Body of pancreas (tissue), 4 donors: Measurements from ENCODE around the gene CORIN. TPM values are rescaled to one million over a fixed set of nuclear protein-coding genes. Genes with fewer than 3 reads are reported as not detected.
"Not testable (repeated sequence)": the region's sequence is repeated elsewhere in the genome, so short reads cannot be mapped to it uniquely, and the experiment has no call there.

ENCODE experiments used
- ATAC-seq: fragments of 150-250 bp; one replicate; pipeline ENCODE4 v1.9.1; 2016
- DNase-seq, 4 donors: peaks; one replicate each; pipeline ENCODE4 v3.0.0-alpha.2; 2019
- H3K27ac ChIP-seq, 4 donors: fragments of 200-600 bp; sonication (generic); 1 replicate in 3 of 4; 2 replicates in 1 of 4; pipeline versions ENCODE4 v1.5.1 to v1.6.1; 2016 to 2019; ENCODE audit warnings: mild to moderate bottlenecking in 1 of 4, mixed read lengths in 1 of 4, moderate library complexity in 1 of 4
- H3K27me3 ChIP-seq, 2 donors: fragments of 200-600 bp; sonication (generic); one replicate each; pipeline ENCODE4 v1.6.0; 2016; ENCODE audit warnings: mild to moderate bottlenecking in 1 of 2
- H3K36me3 ChIP-seq, 2 donors: fragments of 200-600 bp; sonication (generic); replicated peaks in 1 of 2; 2 replicates each; pipeline ENCODE4 v1.5.1; 2016; ENCODE audit warnings: low read depth in 2 of 2; ENCODE audit not compliant: insufficient read depth in 1 of 2
- H3K4me1 ChIP-seq: fragments of 200-600 bp; sonication (generic); one replicate; pipeline ENCODE4 v1.6.0; 2016
- H3K4me3 ChIP-seq, 2 donors: fragments of 200-600 bp; sonication (generic); 1 replicate in 1 of 2; 2 replicates in 1 of 2; pipeline ENCODE4 v1.5.1; 2016 to 2019
- H3K9me3 ChIP-seq, 3 donors: fragments of 200-600 bp; sonication (generic); 1 replicate in 2 of 3; 2 replicates in 1 of 3; pipeline ENCODE4 v1.5.1; 2016
- CTCF ChIP-seq, 7 experiments: fragments of 450-650 bp in 4 of 7; fragments of 200-600 bp in 3 of 7; sonication (generic) in 3 of 7; IDR thresholded peaks; one replicate each; pipeline ENCODE4 v1.5.1; 2016 to 2019; ENCODE audit warnings: antibody characterized with exemption in 7 of 7
- POLR2A ChIP-seq, 3 donors: fragments of 450-650 bp; IDR thresholded peaks; one replicate each; pipeline ENCODE4 v1.6.1; 2016; ENCODE audit warnings: antibody characterized with exemption in 3 of 3, mild to moderate bottlenecking in 2 of 3
- WGBS, 2 donors: methylation state at CpG; one replicate each; pipeline ENCODE4 v1.1.5; 2017; 5-methylcytosine and 5-hydroxymethylcytosine counted together
- intact Hi-C: fragments of 100-400 bp; cut with DNase I; formaldehyde crosslinking; loops from one replicate; pipeline ENCODE4 v1.15.1; 2023
- microRNA-seq, 2 donors: library from miRNA; unstranded; fragments of <30 nt; microRNA quantifications; one replicate each; pipeline ENCODE4, GENCODE V29; 2016; ENCODE audit warnings: borderline number of aligned reads in 2 of 2, borderline replicate concordance in 2 of 2
- small RNA-seq: library from RNA; depleted of rRNA; stranded (forward); fragments of <200 nt; gene quantifications from one replicate; pipeline ENCODE3, GENCODE V24; 2016
- total RNA-seq, 2 donors: library from RNA; depleted of rRNA; stranded (reverse); fragments of >200 nt; gene quantifications; one replicate each; pipeline ENCODE4 v1.1.0, GENCODE V29; 2016

Gene CORIN
- total RNA-seq, 2 donors from 2014 or later: 0.33 to 1.3 TPM

GRCh38 chr4:47550899-47551548, 286.8 kb downstream of the CORIN start:
- no peak for TF ChIP-seq CTCF (IDR thresholded peaks at IDR 0.05)
- TF ChIP-seq POLR2A (IDR thresholded peaks at IDR 0.05): no peak
- Histone ChIP-seq H3K27ac (no peak overlapping the region), H3K4me1 (no peaks in the 10 kb centered on the region), H3K9me3 (no peaks in the 10 kb centered on the region), H3K36me3 (no peaks in the 10 kb centered on the region), H3K4me3 (no peak overlapping the region), H3K27me3 (no peaks in the 10 kb centered on the region)
- DNase-seq (no peak), ATAC-seq (no peak)
- WGBS, 2 donors: 89% methylated on average over 7 of the region's 7 CpGs
- intact Hi-C loops: no loop called here

DNA sequence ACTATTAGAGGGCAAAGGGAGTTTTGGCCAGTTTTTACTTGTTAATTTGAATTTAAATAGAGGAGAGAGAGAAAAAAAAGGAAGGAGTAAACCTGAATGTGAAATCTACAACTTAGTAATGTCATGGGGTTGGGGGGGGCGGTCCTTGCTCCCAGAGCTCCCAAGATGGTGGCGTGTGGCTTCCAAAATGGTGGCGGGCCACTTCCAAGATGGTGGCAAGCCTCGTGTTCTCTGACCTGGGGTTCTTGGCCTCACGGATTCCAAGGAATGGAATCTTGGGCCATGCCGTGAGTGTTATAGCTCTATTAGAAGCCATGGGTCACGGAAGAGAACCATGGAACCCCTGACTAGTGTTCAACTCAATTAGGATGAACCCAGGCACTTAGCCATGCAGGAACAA, 287.5 kb downstream of the CORIN start:
- H3K4me1 ChIP-seq, intact Hi-C loops, ATAC-seq, H3K27me3 ChIP-seq, H3K36me3 ChIP-seq, H3K27ac ChIP-seq, H3K4me3 ChIP-seq, DNase-seq, H3K9me3 ChIP-seq: not testable (repeated sequence)
- 92 to 97% methylated on average over 5 to 7 of the region's 7 CpGs for WGBS, 2 donors

Small RNA genes within 50 kb of the gene (microRNA-seq; reads per million reads assigned to microRNA genes)
- gene MIR8053: 0 reads per million in 2 donors

Small RNA genes within 50 kb of the gene (small RNA-seq; reads per million reads assigned to genes)
- not detected for gene MIR8053

Other genes starting within 250 kb of the CORIN start
- gene NFXL1, start 76.5 kb upstream of the CORIN start, total RNA-seq: 10 to 100 TPM; 14.0 to 14.2 TPM
- 1 to 10 TPM in 1 of 2 donors, under 1 TPM in 1; 0.33 to 1.8 TPM for gene CNGA1, start 178.6 kb upstream of the CORIN start, total RNA-seq
- gene NIPAL1, start 178.7 kb upstream of the CORIN start, total RNA-seq: 1 to 10 TPM; 1.0 to 1.6 TPM